K562 (cell line): ENCODE data around the gene OR5H2. TPM values are rescaled to one million over a fixed set of nuclear protein-coding genes. Genes with fewer than 3 reads are reported as not detected.

Experiments
- ATAC-seq: fragments of 200-7000 bp; cut with Tn5 transposase; 3 replicates; pipeline ENCODE4 v1.9.1; 2020; ENCODE audit warnings: moderate library complexity
- BruUV-seq: library from RNA; stranded (reverse); fragments of 400-500 nt; replicated peaks from 2 replicates; lab custom pipeline; 2021; lab: Mats Ljungman, UMichigan
- CTCF ChIA-PET: fragments of 300-600 bp; formaldehyde crosslinking; extraction: SDS; loops from one replicate; lab custom pipeline; 2021; ENCODE audit warnings: low intra/inter-chr PET ratio; lab: Yijun Ruan, JAX
- POLR2A ChIA-PET: fragments of 300-600, 350-650 bp; sonication (Branson Sonifier 250); formaldehyde crosslinking; extraction: SDS; loops from one replicate; lab custom pipeline; 2021; ENCODE audit warnings: antibody characterized with exemption, inconsistent platforms; lab: Yijun Ruan, JAX
- DNase-seq, 4 experiments: peaks; one replicate each; pipeline versions ENCODE4 v3.0.0 to v3.0.0-alpha.2; 2011 to 2018; ENCODE audit warnings: low spot score in 3 of 4, mixed read lengths in 3 of 4; ENCODE audit errors: extremely low read depth in 1 of 4
- FAIRE-seq: peaks from 2 replicates; lab custom pipeline; 2011; peaks lifted over from hg19 to GRCh38; lab: Jason Lieb, UNC
- H2AFZ ChIP-seq: 2 replicates; pipeline ENCODE4 v1.6.0; 2011; ENCODE audit warnings: low read depth, low read length, control low read depth, inconsistent platforms
- H3K27ac ChIP-seq: fragments of 200-600 bp; 3 replicates; pipeline ENCODE4 v1.8.0; 2011; ENCODE audit warnings: low read depth, mild to moderate bottlenecking, control low read depth, inconsistent platforms, low read length, moderate library complexity, mixed read lengths; ENCODE audit errors: extremely low read depth
- H3K27me3 ChIP-seq, 2 experiments: fragments of 300-600 bp in 1 of 2; 2 replicates in 1 of 2; 3 replicates in 1 of 2; pipeline versions ENCODE4 v1.6.0 to v1.8.0; 2011; ENCODE audit warnings: inconsistent platforms in 2 of 2, low read length in 2 of 2, mild to moderate bottlenecking in 1 of 2, mixed read lengths in 1 of 2, moderate library complexity in 1 of 2; ENCODE audit not compliant: control insufficient read depth in 2 of 2, insufficient read depth in 2 of 2
- H3K36me3 ChIP-seq: fragments of 300-600 bp; 3 replicates; pipeline ENCODE4 v1.8.0; 2011; ENCODE audit warnings: mild to moderate bottlenecking, low read length, inconsistent platforms; ENCODE audit not compliant: control insufficient read depth, insufficient read depth
- H3K4me1 ChIP-seq, 2 experiments: fragments of 200-600 bp in 1 of 2; replicated peaks in 1 of 2; 2 replicates in 1 of 2; 3 replicates in 1 of 2; pipeline versions ENCODE4 v1.5.1 to v1.8.0; 2011; ENCODE audit warnings: inconsistent platforms in 2 of 2, low read length in 2 of 2, mild to moderate bottlenecking in 1 of 2, mixed read lengths in 1 of 2, moderate library complexity in 1 of 2; ENCODE audit not compliant: control insufficient read depth in 2 of 2, insufficient read depth in 2 of 2
- H3K4me2 ChIP-seq: 2 replicates; pipeline ENCODE4 v1.6.1; 2011; ENCODE audit warnings: low read length, control low read depth, inconsistent platforms, mixed read lengths; ENCODE audit not compliant: insufficient read depth
- H3K4me3 ChIP-seq: fragments of 200-600 bp; sonication (generic), shearing (Covaris generic); 2 replicates; pipeline ENCODE4 v1.5.1; 2016; ENCODE audit warnings: control low read depth, inconsistent platforms
- H3K79me2 ChIP-seq: fragments of 200-600 bp; 3 replicates; pipeline ENCODE4 v1.8.0; 2011; ENCODE audit warnings: low read length, inconsistent platforms; ENCODE audit not compliant: control insufficient read depth, insufficient read depth
- H3K9ac ChIP-seq, 2 experiments: 2 replicates each; pipeline versions ENCODE4 v1.6.0 to v1.6.1; 2011; ENCODE audit warnings: low read depth in 2 of 2, low read length in 2 of 2, control low read depth in 1 of 2, inconsistent platforms in 1 of 2, mild to moderate bottlenecking in 1 of 2, mixed read lengths in 1 of 2; ENCODE audit not compliant: insufficient read depth in 1 of 2
- H3K9me1 ChIP-seq: one replicate; pipeline ENCODE4 v1.6.0; 2011; ENCODE audit warnings: inconsistent platforms, mild to moderate bottlenecking, low read length, moderate library complexity; ENCODE audit not compliant: control insufficient read depth, insufficient read depth
- H3K9me3 ChIP-seq: replicated peaks from 2 replicates; pipeline ENCODE4 v1.5.1; 2011; ENCODE audit warnings: low read depth, low read length, inconsistent platforms; ENCODE audit not compliant: control insufficient read depth, insufficient read depth
- H4K20me1 ChIP-seq: replicated peaks from 2 replicates; pipeline ENCODE4 v1.6.1; 2011; ENCODE audit warnings: low read length, inconsistent platforms, mixed read lengths; ENCODE audit not compliant: control insufficient read depth, insufficient read depth
- BRF1 ChIP-seq: IDR thresholded peaks from 3 replicates; pipeline ENCODE4 v1.6.1; 2011; ENCODE audit warnings: borderline replicate concordance, mild to moderate bottlenecking; ENCODE audit not compliant: insufficient read length; ENCODE audit errors: extremely low read depth
- CREBBP ChIP-seq: IDR thresholded peaks from one replicate; pipeline ENCODE4 v1.6.1; 2012; ENCODE audit warnings: low read depth, mild to moderate bottlenecking, control low read depth, inconsistent platforms, low read length
- E2F5 ChIP-seq: sonication (generic); formaldehyde crosslinking; IDR thresholded peaks from 2 replicates; pipeline ENCODE4 v1.8.0; 2022; ENCODE audit warnings: mild to moderate bottlenecking, missing genetic modification reagents
- JUND ChIP-seq, 2 experiments: IDR thresholded peaks; 2 replicates in 1 of 2; 3 replicates in 1 of 2; pipeline ENCODE4 v1.6.1; 2011; ENCODE audit warnings: borderline replicate concordance in 2 of 2, low read depth in 2 of 2, low read length in 2 of 2, improper control_type of control experiment in 1 of 2, missing biosample characterization in 1 of 2, missing genetic modification characterization in 1 of 2, missing genetic modification reagents in 1 of 2
- SETDB1 ChIP-seq: IDR thresholded peaks from one replicate; pipeline ENCODE4 v1.6.1; 2012; ENCODE audit warnings: low read length, control low read depth, inconsistent platforms
- TAL1 ChIP-seq: fragments of 450-650 bp; IDR thresholded peaks from 2 replicates; pipeline ENCODE4 v1.6.1; 2016; ENCODE audit warnings: mild to moderate bottlenecking
- TEAD4 ChIP-seq, 2 experiments: sonication (generic) in 1 of 2; formaldehyde crosslinking in 1 of 2; IDR thresholded peaks; 2 replicates each; pipeline versions ENCODE4 v1.6.1 to v1.8.0; 2012 to 2022; ENCODE audit warnings: borderline replicate concordance in 1 of 2, inconsistent platforms in 1 of 2, low read length in 1 of 2, mild to moderate bottlenecking in 1 of 2, missing genetic modification reagents in 1 of 2
- THAP12 ChIP-seq: fragments of 250-450 bp; sonication (Bioruptor Pico); IDR thresholded peaks from 2 replicates; pipeline ENCODE4 v1.9.0; 2021; ENCODE audit warnings: mild to moderate bottlenecking, inconsistent platforms
- ZNF175 ChIP-seq: fragments of 200-800 bp; sonication (Bioruptor generic); IDR thresholded peaks from 2 replicates; pipeline ENCODE4 v1.6.1; 2016; ENCODE audit warnings: low read depth, mild to moderate bottlenecking, missing genetic modification characterization, missing compliant biosample characterization
- ZNF586 ChIP-seq: fragments of 450-650 bp; formaldehyde crosslinking; conservative IDR thresholded peaks from 2 replicates; pipeline ENCODE4 v1.4.0; 2020; ENCODE audit warnings: mild to moderate bottlenecking, moderate library complexity
- WGBS: fragments of 100-300 bp; shearing (Covaris generic); methylation state at CpG from one replicate; pipeline ENCODE4 v1.1.6; 2016; ENCODE audit warnings: low coverage, mixed read lengths; ENCODE audit not compliant: insufficient coverage; ENCODE audit errors: missing lambda C conversion rate; 5-methylcytosine and 5-hydroxymethylcytosine counted together
- in situ Hi-C: fragments of 300-500 bp; cut with MboI; formaldehyde crosslinking; loops from 4 replicates; pipeline ENCODE4 v1.15.0; 2018; ENCODE audit warnings: inconsistent platforms, mixed read lengths
- intact Hi-C: fragments of 100-400 bp; cut with micrococcal nuclease; formaldehyde crosslinking; loops from 2 replicates; pipeline ENCODE4 v1.14.2; 2022
- polyA plus RNA-seq, 8 experiments: library from polyadenylated mRNA; depleted of rRNA in 4 of 8; stranded (reverse) in 5 of 8; unstranded in 3 of 8; fragments of >200 nt; fragmentation: Nextera tagmentation in 2 of 8; fragmentation: Illumina TruSeq in 1 of 8; extraction: Ambion mirVana in 2 of 8; extraction: Trizol in 1 of 8; gene quantifications; 2 replicates each; pipeline versions ENCODE4 v1.2.1 to v1.2.3, GENCODE V29; 2011 to 2014; ENCODE audit warnings: inconsistent platforms in 1 of 8, missing spikeins in 1 of 8
- total RNA-seq, 7 experiments: library from RNA; depleted of rRNA in 6 of 7; stranded (reverse); fragments of >200 nt in 6 of 7; fragmentation: Illumina TruSeq in 2 of 7; extraction: Trizol in 2 of 7; gene quantifications; 2 replicates each; pipeline versions ENCODE4 v1.2.1 to v1.2.3, GENCODE V29; 2011 to 2021; ENCODE audit warnings: low replicate concordance in 1 of 7

OR5H2 gene
- total and polyA plus RNA-seq, 9 of the 15 experiments (the other 6 are each of a cell fraction or from before 2014, with no cell fraction given): not detected

GRCh38 chr3:98242155-98242554 lies 40.1 kb upstream of the OR5H2 start:
- ATAC-seq: no peak
- no peaks in the 10 kb centered on the region for H4K20me1 ChIP-seq

More at GRCh38 chr3:98242155-98242554, 40.1 kb upstream of the OR5H2 start:
- no TSS peak for BruUV-seq
- H3K9me1 ChIP-seq: no peaks in the 10 kb centered on the region
- POLR2A ChIA-PET: no interaction called here
- TF ChIP-seq CREBBP (no peak), E2F5 (CRISPR knock-in tag) (no peak), BRF1 (no peak), TAL1 (no peak), JUND (IDR thresholded peaks at IDR 0.05; ENCODE audit: borderline replicate concordance, low read depth, low read length) (no peak), JUND (tag; IDR thresholded peaks at IDR 0.05; ENCODE audit: borderline replicate concordance, low read depth, low read length) (no peak), SETDB1 (no peak), THAP12 (CRISPR knock-in tag) (no peak), TEAD4 (IDR thresholded peaks at IDR 0.05; ENCODE audit: low read length) (no peak), TEAD4 (CRISPR knock-in tag; IDR thresholded peaks at IDR 0.05; ENCODE audit: borderline replicate concordance) (no peak), ZNF175 (no peak), ZNF586 (CRISPR knock-in tag) (no peak)
- TF ChIP-seq, all 486 proteins: peak for 0
- intact Hi-C loops: no loop called here
- 5% methylated on average over 1 of the region's 1 CpG for WGBS
- Histone ChIP-seq H3K4me1 (no peaks in the 10 kb centered on the region), H3K27ac (no peak overlapping the region), H2AFZ (no peak overlapping the region), H3K9ac (no peak overlapping the region), H3K4me3 (no peak overlapping the region), H3K79me2 (no peaks in the 10 kb centered on the region), H3K4me2 (no peak overlapping the region), H3K36me3 (no peaks in the 10 kb centered on the region), H3K9me3 (no peaks in the 10 kb centered on the region), H3K27me3 (no peaks in the 10 kb centered on the region)
- in situ Hi-C loops: no loop called here
- CTCF ChIA-PET: no interaction called here
- FAIRE-seq: no peak
- DNase-seq: no peak
